Measurements from ENCODE around the gene TRIM37. TPM values are rescaled to one million over a fixed set of nuclear protein-coding genes. Genes with fewer than 3 reads are reported as not detected.
"Not testable (repeated sequence)": the region's sequence is repeated elsewhere in the genome, so short reads cannot be mapped to it uniquely, and the experiment has no call there.

The TRIM37 gene
- total RNA-seq, 3 donors from 2014 or later: 25.6 to 27.0 (median 26.2) TPM

DNA sequence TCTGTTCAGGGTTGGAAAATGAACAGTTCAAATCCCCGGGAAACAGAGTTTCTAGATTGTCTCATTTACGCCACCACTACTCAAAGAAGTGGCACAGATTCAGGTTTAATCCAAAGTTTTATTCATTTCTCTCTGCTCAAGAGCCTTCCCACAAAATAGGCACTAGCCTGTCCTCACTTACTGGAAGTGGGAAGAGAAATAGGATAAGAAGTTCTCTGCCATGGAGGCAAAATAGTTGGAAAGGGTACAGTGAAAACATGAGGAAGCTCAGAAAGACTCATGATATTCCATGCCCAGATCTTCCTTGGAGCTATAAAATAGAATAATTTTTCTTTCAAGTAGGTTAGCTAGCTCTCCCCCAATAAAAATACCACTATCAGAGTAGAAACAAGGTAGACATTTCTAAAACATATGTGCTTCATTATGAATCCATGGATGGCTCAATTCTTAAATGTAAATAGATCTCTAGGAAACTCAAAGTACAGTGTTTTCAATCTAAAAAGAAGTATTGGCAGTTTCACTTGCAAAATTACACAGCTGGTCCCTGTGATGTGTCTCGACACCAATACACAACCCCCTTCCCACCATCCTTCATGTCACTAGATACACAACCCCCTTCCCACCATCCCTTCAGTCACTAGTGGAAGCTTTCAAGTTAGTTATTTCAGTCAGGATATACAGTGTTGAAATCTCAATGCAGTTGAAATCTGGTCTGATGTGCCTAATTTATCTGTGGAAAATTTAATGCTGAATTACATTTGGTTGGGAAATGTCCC lies 125.8 kb downstream of the TRIM37 start:
- Mint-ChIP-seq H3K27me3 (ENCODE audit: low read depth) (no peaks in the 10 kb centered on the region), H3K4me3 (no peak overlapping the region), H3K36me3 (ENCODE audit: insufficient read depth) (no peaks in the 10 kb centered on the region), H3K9me3 (no peaks in the 10 kb centered on the region), H3K4me1 (ENCODE audit: low read depth) (no peaks in the 10 kb centered on the region)
- ATAC-seq (no peak), DNase-seq (no peak)

DNA sequence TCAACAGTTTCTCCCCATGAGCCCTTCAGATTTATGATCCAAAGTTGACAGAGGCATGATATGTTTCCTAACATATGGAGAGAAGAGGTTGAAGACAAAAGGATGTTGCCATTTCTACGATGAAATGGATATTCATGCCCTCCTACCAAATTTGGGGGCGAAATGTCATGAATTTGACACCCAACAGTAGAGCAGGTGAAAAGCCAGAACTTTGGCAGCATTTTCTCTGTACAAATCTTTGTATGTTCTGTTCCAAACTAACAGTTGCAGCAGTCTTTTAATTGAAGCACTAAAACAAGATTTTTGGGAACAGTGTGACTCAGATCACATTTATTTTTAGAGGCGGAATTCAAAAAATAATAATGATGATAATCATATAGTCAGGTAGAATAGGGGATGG lies 130.1 kb downstream of the TRIM37 start:
- Mint-ChIP-seq H3K27me3 (ENCODE audit: low read depth) (no peaks in the 10 kb centered on the region), H3K36me3 (ENCODE audit: insufficient read depth) (peaks cover 3% of the 10 kb centered on the region), H3K9me3 (no peaks in the 10 kb centered on the region), H3K4me3 (no peak overlapping the region), H3K4me1 (ENCODE audit: low read depth) (no peaks in the 10 kb centered on the region)
- ATAC-seq (no peak), DNase-seq (no peak)

DNA sequence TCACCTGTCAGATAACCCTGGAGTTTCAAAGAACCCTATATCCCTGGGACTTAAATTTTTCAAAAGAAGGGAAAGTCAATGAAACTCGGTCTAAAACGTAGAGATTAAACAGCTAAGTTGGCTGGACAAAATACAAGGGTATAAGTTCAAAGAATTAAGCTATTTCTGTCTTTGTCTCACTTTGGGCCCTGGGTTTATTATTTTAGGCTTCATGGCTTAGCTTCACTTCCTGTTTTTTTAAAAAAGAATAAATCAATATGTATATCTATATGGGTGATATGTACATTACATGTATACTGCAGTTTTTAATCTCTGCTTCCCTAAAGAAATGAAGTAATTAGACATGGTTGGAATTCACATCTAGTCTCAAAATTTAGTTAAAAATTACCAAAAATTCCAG lies 132.3 kb downstream of the TRIM37 start:
- no peaks in the 10 kb centered on the region for H3K9me3 Mint-ChIP-seq
- no peak for ATAC-seq

DNA sequence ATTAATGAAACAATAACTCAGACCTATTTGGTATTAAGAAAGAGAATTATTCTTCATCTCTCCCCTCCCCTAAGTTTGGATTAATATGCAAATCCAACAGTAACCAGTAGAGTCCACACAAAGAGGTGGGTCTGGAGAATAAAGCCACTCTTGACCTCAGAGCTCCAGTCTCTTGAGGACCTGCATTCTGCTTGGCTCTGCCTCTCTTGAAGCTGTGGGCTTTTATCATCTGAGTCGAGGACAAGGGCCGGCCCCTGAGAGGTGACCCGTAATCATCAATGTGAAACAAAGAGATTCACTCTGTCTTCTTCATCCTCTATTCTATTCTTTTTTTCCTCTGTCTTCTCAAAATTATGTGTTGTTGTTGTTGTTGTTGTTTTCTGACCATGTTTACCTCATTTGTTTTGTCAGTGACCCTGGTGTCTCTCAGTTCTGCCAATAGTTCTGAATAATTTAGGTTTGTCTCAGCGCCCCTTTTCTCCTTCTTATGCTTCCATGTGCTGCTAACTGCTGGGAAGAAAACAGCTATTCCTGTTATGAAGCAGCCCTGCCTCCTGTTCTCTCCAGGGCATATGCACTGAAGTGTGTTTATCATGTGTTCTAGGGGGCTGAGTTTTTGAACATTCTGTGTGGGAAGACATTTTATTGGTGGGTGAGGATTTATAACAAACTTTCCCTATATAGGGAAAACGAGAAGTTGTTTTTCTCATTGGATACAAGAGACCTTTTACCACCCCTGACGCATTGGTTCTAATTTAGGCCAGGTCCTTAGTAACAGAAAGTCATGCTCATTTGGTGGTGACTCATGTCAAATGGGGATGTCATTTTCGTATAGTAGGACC lies 135.8 kb downstream of the TRIM37 start:
- ATAC-seq (no peak), DNase-seq (no peak)
- Mint-ChIP-seq H3K27me3 (ENCODE audit: low read depth) (no peaks in the 10 kb centered on the region), H3K4me3 (no peak overlapping the region), H3K36me3 (ENCODE audit: insufficient read depth) (peaks cover 3% of the 10 kb centered on the region), H3K9me3 (no peaks in the 10 kb centered on the region), H3K4me1 (ENCODE audit: low read depth) (peaks cover 3% of the 10 kb centered on the region)

More for the DNA sequence above, 132.3 kb downstream of the TRIM37 start:
- Mint-ChIP-seq H3K27me3 (ENCODE audit: low read depth) (no peaks in the 10 kb centered on the region), H3K4me1 (ENCODE audit: low read depth) (no peaks in the 10 kb centered on the region), H3K36me3 (ENCODE audit: insufficient read depth) (peaks cover 3% of the 10 kb centered on the region), H3K4me3 (no peak overlapping the region)
- DNase-seq: no peak

DNA sequence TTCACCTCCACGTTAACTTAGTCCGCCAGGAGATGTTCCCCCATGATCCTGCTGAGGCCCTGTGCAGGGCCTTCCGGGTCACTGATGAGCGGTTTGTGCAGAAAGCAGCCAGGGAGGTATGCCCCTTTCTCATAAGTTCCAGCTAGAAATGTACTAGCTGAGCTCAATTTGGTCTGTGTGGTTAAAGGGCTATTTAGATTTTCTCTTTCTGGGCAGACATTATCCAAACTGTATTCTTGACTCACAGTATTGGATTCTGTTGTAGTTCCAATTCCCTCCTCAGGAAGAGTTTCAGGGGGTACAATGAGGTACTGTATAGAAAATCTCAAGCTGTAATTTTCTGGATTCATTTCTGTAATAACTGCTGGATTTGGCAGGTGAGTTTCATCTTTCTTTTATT lies 137.1 kb downstream of the TRIM37 start:
- DNase-seq (no peak), ATAC-seq (no peak)
- Mint-ChIP-seq H3K9me3 (no peaks in the 10 kb centered on the region), H3K4me3 (no peak overlapping the region), H3K4me1 (ENCODE audit: low read depth) (peaks cover 3% of the 10 kb centered on the region), H3K36me3 (ENCODE audit: insufficient read depth) (peaks cover 3% of the 10 kb centered on the region), H3K27me3 (ENCODE audit: low read depth) (no peaks in the 10 kb centered on the region)

DNA sequence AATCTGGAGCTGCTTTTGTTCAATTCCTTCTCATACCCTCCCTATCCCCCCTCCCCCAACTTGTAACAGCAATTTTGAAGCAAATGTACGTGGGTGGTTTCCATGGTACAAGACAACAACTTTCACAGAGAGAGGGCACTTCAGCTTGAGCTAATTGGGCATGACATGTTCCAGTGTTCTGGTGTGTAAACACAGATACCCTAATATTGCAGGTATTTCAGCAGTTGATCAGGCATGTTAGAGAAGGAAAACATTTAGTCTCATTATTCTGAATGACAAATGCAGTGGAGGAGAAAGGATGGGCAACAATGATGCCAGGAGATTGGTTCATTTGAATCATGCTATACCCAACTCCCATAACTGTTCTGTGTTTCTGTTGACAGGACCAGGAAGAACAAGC lies 137.5 kb downstream of the TRIM37 start:
- ATAC-seq: no peak
- Mint-ChIP-seq H3K4me1 (ENCODE audit: low read depth) (peaks cover 3% of the 10 kb centered on the region), H3K36me3 (ENCODE audit: insufficient read depth) (peaks cover 3% of the 10 kb centered on the region), H3K9me3 (no peaks in the 10 kb centered on the region), H3K4me3 (no peak overlapping the region), H3K27me3 (ENCODE audit: low read depth) (no peaks in the 10 kb centered on the region)
- DNase-seq: no peak

DNA sequence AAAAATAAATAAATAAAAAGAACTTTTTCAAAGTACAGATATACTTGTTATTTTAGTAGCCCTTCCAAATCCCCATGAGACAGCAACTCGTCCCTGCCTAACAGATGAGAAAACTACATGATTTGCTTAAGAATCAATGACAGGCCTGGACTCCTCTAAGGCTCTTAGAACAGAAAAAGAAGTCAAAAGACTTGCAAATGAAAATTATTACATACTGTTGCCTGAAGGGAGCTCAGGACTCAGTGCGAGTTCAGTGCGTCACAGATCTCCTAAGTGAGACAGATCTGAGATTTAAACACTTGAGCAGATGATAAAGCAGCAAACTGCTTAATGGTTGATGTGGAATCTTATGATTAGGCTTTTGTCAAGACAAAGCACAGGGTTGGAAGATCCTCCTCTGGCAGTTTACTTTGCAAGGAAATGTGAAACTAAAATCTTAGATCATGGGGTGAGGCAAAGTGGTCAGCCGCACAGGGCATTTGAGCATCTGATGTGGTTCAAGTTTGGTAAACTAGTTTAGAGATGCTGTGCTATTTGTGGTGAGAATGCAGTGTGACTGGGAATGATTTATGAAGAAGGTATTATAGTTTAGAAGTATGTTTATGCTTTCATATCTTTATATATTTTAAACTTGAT lies 138.1 kb downstream of the TRIM37 start:
- H3K27me3 Mint-ChIP-seq (ENCODE audit: low read depth): no peaks in the 10 kb centered on the region
- H3K4me1 Mint-ChIP-seq (ENCODE audit: low read depth): peaks cover 3% of the 10 kb centered on the region
- no peak for ATAC-seq
- no peak overlapping the region for H3K4me3 Mint-ChIP-seq
- peaks cover 3% of the 10 kb centered on the region for H3K36me3 Mint-ChIP-seq (ENCODE audit: insufficient read depth)
- H3K9me3 Mint-ChIP-seq: no peaks in the 10 kb centered on the region
- no peak for DNase-seq

DNA sequence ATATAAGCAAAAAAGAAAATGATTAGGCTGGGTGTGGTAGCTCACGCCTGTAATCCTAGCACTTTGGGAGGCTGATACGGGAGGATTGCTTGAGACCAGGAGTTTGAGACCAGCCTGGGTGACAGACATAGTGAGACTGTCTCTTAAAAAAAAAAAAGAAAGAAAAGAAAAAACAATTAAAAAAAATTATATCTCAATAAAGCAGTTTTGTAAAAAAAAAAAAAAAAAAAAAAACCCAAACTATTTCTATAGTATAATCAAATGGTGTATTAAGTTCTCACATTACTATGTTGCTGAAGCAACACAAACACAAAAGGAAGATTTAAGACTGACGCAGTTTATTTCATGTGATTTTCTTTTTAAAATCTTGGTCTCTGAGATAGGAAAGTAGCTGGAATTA lies 140.5 kb downstream of the TRIM37 start:
- no peak overlapping the region for H3K4me3 Mint-ChIP-seq
- no peaks in the 10 kb centered on the region for H3K27me3 Mint-ChIP-seq (ENCODE audit: low read depth)
- ATAC-seq: no peak
- H3K4me1 Mint-ChIP-seq (ENCODE audit: low read depth): peaks cover 3% of the 10 kb centered on the region
- no peaks in the 10 kb centered on the region for H3K9me3 Mint-ChIP-seq
- H3K36me3 Mint-ChIP-seq (ENCODE audit: insufficient read depth): no peaks in the 10 kb centered on the region
- DNase-seq: no peak

DNA sequence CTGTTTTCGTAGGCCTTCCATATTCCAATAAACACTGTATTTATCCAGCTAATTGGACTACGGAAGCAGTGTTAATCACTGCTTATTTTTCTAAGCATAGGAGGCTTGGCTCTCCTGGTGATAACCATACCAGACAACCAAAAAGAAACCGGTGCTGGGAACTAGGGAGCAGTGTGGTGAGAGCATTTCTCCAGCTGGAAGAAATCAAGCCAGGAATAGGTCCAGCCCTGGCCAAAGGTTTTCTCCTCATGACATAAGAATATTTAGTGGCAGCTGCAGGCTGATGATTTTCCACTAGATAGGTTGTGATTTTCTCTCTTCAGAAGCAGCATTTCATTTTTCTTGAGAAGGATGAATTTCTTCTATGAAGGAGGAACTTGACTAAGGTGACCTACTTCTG lies 141.5 kb downstream of the TRIM37 start:
- no peak overlapping the region for H3K4me3 Mint-ChIP-seq
- no peak for DNase-seq
- H3K4me1 Mint-ChIP-seq (ENCODE audit: low read depth): peaks cover 3% of the 10 kb centered on the region
- H3K27me3 Mint-ChIP-seq (ENCODE audit: low read depth): no peaks in the 10 kb centered on the region
- H3K36me3 Mint-ChIP-seq (ENCODE audit: insufficient read depth): no peaks in the 10 kb centered on the region
- H3K9me3 Mint-ChIP-seq: no peaks in the 10 kb centered on the region
- ATAC-seq: no peak

DNA sequence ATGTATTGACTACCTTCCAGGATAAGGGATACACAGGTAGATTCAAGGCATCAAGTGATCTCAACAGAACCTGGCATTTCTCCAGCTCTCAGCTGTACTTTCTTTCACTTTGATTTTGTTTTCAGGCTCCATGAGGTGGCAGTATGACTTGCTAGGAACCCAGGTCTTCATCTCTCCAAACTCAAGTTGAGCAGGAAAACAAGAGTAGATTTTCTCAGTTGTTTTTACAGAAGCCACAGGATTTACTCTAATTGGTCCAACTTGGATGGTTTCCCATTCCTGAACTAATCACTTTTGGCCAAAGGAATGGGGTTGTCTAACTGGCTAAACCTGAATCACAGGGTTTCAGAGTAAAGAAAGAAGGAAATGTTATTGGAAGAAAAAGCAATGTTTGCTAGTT lies 146.6 kb downstream of the TRIM37 start:
- no peak overlapping the region for H3K4me3 Mint-ChIP-seq
- DNase-seq: no peak

DNA sequence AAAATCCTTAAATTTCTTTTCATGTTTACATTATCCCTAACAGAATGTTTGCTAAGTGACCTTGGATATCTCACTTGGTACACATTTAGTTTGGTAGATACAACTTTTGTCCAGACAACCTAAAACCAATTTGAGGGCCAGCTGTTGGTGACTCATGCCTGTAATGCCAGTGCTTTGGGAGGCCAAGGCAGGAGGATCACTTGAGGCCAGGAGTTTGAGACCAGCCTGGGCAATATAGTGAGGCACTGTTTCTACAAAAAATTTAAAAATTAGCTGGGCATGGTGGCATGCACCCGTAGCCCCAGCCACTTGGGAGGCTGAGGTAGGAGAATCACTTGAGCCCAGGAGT lies 149.0 kb downstream of the TRIM37 start:
- not testable (repeated sequence) for H3K27me3 Mint-ChIP-seq (ENCODE audit: low read depth); H3K4me3 Mint-ChIP-seq

More for the DNA sequence above, 146.6 kb downstream of the TRIM37 start:
- Mint-ChIP-seq H3K9me3 (no peaks in the 10 kb centered on the region), H3K36me3 (ENCODE audit: insufficient read depth) (no peaks in the 10 kb centered on the region), H3K27me3 (ENCODE audit: low read depth) (peaks cover 7% of the 10 kb centered on the region), H3K4me1 (ENCODE audit: low read depth) (no peaks in the 10 kb centered on the region)
- no peak for ATAC-seq

DNA sequence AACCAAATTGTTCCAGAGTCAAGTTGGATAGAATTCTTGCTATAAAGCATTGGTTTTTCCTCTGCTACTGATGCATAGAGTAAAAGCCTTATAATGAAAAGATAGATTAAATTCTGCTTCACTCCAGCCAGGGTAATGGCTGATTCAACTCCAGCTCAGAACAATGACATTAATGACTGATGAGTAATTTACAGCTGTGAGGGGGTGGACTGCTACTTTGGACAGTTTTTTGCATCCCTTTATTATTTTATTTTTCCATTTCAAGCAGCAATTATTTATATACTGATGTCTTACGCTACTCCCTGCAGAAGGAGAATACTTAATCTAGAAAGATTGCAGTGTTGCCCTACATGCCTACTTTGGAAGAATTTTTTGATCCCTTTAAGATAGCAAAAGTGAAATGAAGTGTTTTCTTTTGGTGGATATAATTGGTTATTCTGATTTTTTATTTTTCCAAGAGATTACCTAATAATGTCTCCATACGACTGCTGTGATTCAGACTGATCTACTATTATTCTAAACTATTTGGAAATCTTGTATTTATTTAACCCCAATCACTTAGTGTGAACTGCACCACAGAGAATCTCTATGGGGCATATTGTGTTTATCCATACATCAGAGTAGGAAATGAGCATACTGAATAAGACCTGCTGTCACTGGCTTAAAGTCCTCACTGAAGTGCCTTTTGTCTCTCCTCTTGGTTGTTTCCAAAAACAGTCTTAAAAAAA lies 149.5 kb downstream of the TRIM37 start:
- H3K4me3 Mint-ChIP-seq: no peak overlapping the region
- H3K27me3 Mint-ChIP-seq (ENCODE audit: low read depth): peaks cover 7% of the 10 kb centered on the region

More for the DNA sequence above, 149.0 kb downstream of the TRIM37 start:
- not testable (repeated sequence) for H3K9me3 Mint-ChIP-seq; DNase-seq; H3K4me1 Mint-ChIP-seq (ENCODE audit: low read depth); ATAC-seq; H3K36me3 Mint-ChIP-seq (ENCODE audit: insufficient read depth)

DNA sequence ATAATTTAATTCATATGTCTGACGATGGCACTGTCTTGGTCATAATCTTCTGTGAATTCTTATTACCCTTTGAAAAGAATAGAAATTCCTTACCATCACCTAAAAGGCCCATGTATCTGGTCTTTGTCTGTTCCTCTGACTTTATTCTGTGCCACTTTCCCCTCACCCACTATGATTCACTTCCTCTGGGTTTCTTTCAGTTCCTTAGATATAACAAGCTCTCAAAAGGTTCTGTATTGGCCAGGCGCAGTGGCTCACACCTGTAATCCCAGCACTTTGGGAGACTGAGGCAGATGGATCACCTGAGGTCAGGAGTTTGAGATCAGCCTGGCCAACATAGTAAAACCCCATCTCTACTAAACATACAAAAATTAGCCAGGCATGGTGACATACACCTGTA lies 152.3 kb downstream of the TRIM37 start:
- H3K9me3 Mint-ChIP-seq: peaks cover 14% of the 10 kb centered on the region
- H3K36me3 Mint-ChIP-seq (ENCODE audit: insufficient read depth); H3K4me1 Mint-ChIP-seq (ENCODE audit: low read depth); DNase-seq; H3K27me3 Mint-ChIP-seq (ENCODE audit: low read depth); H3K4me3 Mint-ChIP-seq; ATAC-seq: not testable (repeated sequence)

More for the DNA sequence above, 149.5 kb downstream of the TRIM37 start:
- Mint-ChIP-seq H3K36me3 (ENCODE audit: insufficient read depth) (no peaks in the 10 kb centered on the region), H3K9me3 (no peaks in the 10 kb centered on the region), H3K4me1 (ENCODE audit: low read depth) (no peaks in the 10 kb centered on the region)
- ATAC-seq (no peak), DNase-seq (no peak)

DNA sequence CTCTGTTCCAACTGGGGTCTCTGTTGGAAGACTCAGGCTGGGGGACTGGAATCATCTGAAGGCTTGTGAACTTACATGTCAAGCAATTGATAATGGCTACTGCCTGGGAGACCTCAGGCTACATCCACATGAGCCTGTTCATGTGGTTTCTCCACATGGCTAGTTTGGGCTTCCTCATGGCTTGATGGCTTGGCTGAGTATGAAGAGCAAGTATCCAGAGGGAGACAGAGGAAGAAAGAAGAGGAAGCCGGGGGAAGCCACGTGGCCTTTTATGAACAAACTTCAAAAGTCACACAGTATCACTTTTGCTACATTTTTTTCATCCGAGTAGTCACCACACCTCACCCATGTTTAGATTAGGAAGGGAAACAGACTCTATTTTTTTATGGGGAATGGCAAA lies 158.9 kb downstream of the TRIM37 start:
- Mint-ChIP-seq H3K9me3 (peaks cover 18% of the 10 kb centered on the region), H3K4me3 (no peak overlapping the region), H3K27me3 (ENCODE audit: low read depth) (peaks cover 11% of the 10 kb centered on the region), H3K36me3 (ENCODE audit: insufficient read depth) (peaks cover 7% of the 10 kb centered on the region), H3K4me1 (ENCODE audit: low read depth) (no peaks in the 10 kb centered on the region)
- no peak for DNase-seq
- ATAC-seq: no peak

All from activated T-cell treated with anti-CD3 and anti-CD28 coated beads, Interleukin-2, amount 50 U/mL, for 4 hours (primary cell).